ENCODE results near the gene PADI3. TPM values are rescaled to one million over a fixed set of nuclear protein-coding genes. Genes with fewer than 3 reads are reported as not detected.

PADI3 gene
- total RNA-seq, 1 donor, result not detected

- Histone ChIP-seq H3K27me3 (ENCODE audit: insufficient read depth, low read length) (no peaks in the 10 kb centered on the region), H3K9me3 (ENCODE audit: low read depth, low read length) (no peaks in the 10 kb centered on the region), H3K4me1 (ENCODE audit: insufficient read depth, low read length) (peaks cover 45% of the 10 kb centered on the region), H3K4me3 (ENCODE audit: low read length) (no peak overlapping the region)
These were observed 37.5 kb upstream of the PADI3 start for GRCh38 chr1:17211377-17211776.

GRCh38 chr1:17212009-17212408 is 36.9 kb upstream of the PADI3 start:
- no peaks in the 10 kb centered on the region for H3K27me3 ChIP-seq (ENCODE audit: insufficient read depth, low read length)
- peaks cover 39% of the 10 kb centered on the region for H3K4me1 ChIP-seq (ENCODE audit: insufficient read depth, low read length)
- no peak overlapping the region for H3K4me3 ChIP-seq (ENCODE audit: low read length)
- no peaks in the 10 kb centered on the region for H3K9me3 ChIP-seq (ENCODE audit: low read depth, low read length)

- no peaks in the 10 kb centered on the region for H3K9me3 ChIP-seq (ENCODE audit: low read depth, low read length)
- no peaks in the 10 kb centered on the region for H3K27me3 ChIP-seq (ENCODE audit: insufficient read depth, low read length)
- peaks cover 33% of the 10 kb centered on the region for H3K4me1 ChIP-seq (ENCODE audit: insufficient read depth, low read length)
- H3K4me3 ChIP-seq (ENCODE audit: low read length), result no peak overlapping the region
These were observed 36.3 kb upstream of the PADI3 start for GRCh38 chr1:17212487-17213121.

GRCh38 chr1:17213148-17213781 is 35.6 kb upstream of the PADI3 start:
- Histone ChIP-seq H3K4me1 (ENCODE audit: insufficient read depth, low read length) (peaks cover 26% of the 10 kb centered on the region), H3K27me3 (ENCODE audit: insufficient read depth, low read length) (no peaks in the 10 kb centered on the region), H3K4me3 (ENCODE audit: low read length) (no peak overlapping the region), H3K9me3 (ENCODE audit: low read depth, low read length) (no peaks in the 10 kb centered on the region)

DNA sequence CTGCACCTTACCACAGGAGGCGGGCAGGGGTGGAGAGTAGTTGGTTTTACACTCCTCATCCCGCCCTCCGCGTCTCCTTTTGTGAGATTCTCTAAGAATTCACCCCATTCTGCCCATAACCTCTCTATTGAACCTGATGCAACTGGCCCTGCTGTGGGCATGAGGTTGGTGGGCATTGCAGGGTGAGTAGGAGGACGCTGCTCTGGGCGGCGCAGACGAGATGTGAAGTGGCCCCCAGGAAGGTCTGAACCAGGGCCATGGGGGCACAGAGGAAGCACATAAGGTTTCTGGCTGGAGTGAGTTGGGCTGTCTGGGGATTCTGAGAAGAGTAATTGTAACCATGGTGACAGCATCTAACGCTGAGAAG is 35.1 kb upstream of the PADI3 start:
- H3K4me3 ChIP-seq (ENCODE audit: low read length), result no peak overlapping the region
- peaks cover 21% of the 10 kb centered on the region for H3K4me1 ChIP-seq (ENCODE audit: insufficient read depth, low read length)
- H3K27me3 ChIP-seq (ENCODE audit: insufficient read depth, low read length), result no peaks in the 10 kb centered on the region
- no peaks in the 10 kb centered on the region for H3K9me3 ChIP-seq (ENCODE audit: low read depth, low read length)

DNA sequence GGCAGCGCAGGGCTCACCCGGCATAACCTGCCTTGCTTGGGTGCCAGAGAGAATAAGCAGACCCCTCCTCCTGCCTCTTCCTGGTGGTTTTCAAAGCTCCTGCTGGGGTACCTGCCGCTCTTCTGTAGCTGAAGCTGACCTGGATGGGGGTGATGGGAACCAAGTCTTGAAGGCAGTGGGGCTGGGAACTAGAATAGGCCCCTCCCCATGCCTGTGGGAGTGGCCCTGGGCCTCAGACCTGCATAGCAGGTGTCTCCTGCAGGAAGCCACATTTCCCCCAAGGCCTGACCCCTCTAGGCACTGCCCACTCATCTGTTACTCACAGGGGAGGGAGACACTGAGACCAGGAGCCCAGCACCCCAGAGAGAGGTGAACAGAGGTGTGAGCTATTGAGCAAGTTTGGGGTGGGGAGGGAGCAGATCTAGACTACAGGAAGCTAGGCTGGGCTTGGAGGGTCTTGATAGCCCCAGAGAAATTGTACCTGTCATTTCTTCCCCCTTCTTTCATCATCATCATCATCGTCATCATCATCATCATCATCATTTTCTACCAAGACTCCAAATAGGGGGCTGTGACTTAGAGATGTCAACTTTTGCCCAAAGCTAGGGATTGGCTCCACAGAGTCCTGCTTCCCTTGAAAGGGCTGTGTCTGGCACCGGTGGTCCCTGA is 33.9 kb upstream of the PADI3 start:
- Histone ChIP-seq H3K4me3 (ENCODE audit: low read length) (no peak overlapping the region), H3K27me3 (ENCODE audit: insufficient read depth, low read length) (no peaks in the 10 kb centered on the region), H3K9me3 (ENCODE audit: low read depth, low read length) (no peaks in the 10 kb centered on the region), H3K4me1 (ENCODE audit: insufficient read depth, low read length) (peaks cover 19% of the 10 kb centered on the region)

DNA sequence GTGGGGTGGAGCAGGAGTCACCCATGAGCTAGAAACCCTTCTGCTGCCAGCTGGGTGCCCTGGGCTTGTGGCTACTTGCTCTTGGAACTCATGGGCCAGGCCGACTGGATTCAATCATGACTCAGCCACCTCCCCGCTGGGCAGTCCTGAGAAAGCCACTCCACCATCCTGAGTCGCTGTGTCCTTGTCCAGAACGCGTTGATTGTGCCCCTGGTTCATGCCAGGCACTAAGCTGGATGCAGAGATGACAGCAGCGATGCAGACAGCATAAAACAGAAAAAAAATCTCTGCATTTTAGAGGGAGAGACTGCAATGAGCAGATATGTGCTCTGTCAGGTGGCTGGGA is 33.4 kb upstream of the PADI3 start:
- Histone ChIP-seq H3K9me3 (ENCODE audit: low read depth, low read length) (no peaks in the 10 kb centered on the region), H3K4me1 (ENCODE audit: insufficient read depth, low read length) (peaks cover 19% of the 10 kb centered on the region), H3K4me3 (ENCODE audit: low read length) (no peak overlapping the region), H3K27me3 (ENCODE audit: insufficient read depth, low read length) (no peaks in the 10 kb centered on the region)

DNA sequence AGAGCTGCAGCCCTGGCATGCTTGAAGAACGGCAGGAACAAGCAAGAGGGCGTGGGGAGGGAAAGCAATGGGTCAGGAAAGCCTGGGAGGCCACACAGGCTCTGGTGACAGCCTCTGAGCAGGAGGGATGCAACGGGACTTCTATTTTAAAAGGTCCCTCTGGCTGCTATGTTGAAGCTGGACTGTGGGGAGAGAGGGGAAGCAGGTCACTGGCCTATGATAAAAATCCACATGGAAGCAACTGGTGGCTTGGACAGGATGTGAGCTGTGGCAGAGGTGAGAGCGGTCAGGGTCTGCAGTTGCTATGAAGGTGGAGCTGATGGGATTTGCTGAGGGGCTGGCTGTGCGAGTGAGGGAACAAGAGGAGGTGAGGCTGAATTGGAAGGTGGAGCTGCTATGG is 32.8 kb upstream of the PADI3 start:
- no peak overlapping the region for H3K4me3 ChIP-seq (ENCODE audit: low read length)
- H3K4me1 ChIP-seq (ENCODE audit: insufficient read depth, low read length), result peaks cover 19% of the 10 kb centered on the region
- no peaks in the 10 kb centered on the region for H3K27me3 ChIP-seq (ENCODE audit: insufficient read depth, low read length)
- H3K9me3 ChIP-seq (ENCODE audit: low read depth, low read length), result no peaks in the 10 kb centered on the region

DNA sequence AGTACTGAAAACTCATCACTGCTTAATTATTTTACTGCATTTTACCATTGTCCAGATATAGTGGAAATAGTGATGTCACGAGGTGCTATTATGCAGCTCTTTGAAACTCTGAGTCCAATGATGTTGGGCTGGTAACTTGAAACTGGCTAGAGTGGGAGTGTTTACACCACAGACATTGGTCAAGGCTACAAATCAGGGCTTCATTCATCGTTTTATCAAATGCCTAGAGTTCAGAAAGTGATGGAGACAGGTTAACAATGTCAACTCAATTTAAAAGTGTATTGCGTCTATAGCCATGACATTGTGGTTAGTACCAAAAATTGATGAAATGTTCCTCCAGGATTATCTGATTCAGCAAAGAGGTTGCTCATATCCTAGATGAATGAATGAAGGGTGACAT is 31.3 kb upstream of the PADI3 start:
- Histone ChIP-seq H3K4me1 (ENCODE audit: insufficient read depth, low read length) (peaks cover 6% of the 10 kb centered on the region), H3K4me3 (ENCODE audit: low read length) (no peak overlapping the region), H3K27me3 (ENCODE audit: insufficient read depth, low read length) (no peaks in the 10 kb centered on the region), H3K9me3 (ENCODE audit: low read depth, low read length) (no peaks in the 10 kb centered on the region)

GRCh38 chr1:17218939-17219338 is 30.0 kb upstream of the PADI3 start:
- Histone ChIP-seq H3K4me3 (ENCODE audit: low read length) (no peak overlapping the region), H3K9me3 (ENCODE audit: low read depth, low read length) (no peaks in the 10 kb centered on the region), H3K4me1 (ENCODE audit: insufficient read depth, low read length) (no peaks in the 10 kb centered on the region), H3K27me3 (ENCODE audit: insufficient read depth, low read length) (no peaks in the 10 kb centered on the region)

GRCh38 chr1:17220287-17220686 is 28.6 kb upstream of the PADI3 start:
- Histone ChIP-seq H3K27me3 (ENCODE audit: insufficient read depth, low read length) (no peaks in the 10 kb centered on the region), H3K4me3 (ENCODE audit: low read length) (no peak overlapping the region), H3K9me3 (ENCODE audit: low read depth, low read length) (no peaks in the 10 kb centered on the region), H3K4me1 (ENCODE audit: insufficient read depth, low read length) (no peaks in the 10 kb centered on the region)

GRCh38 chr1:17222557-17222956 is 26.3 kb upstream of the PADI3 start:
- Histone ChIP-seq H3K9me3 (ENCODE audit: low read depth, low read length) (no peaks in the 10 kb centered on the region), H3K4me3 (ENCODE audit: low read length) (no peak overlapping the region), H3K27me3 (ENCODE audit: insufficient read depth, low read length) (no peaks in the 10 kb centered on the region), H3K4me1 (ENCODE audit: insufficient read depth, low read length) (no peaks in the 10 kb centered on the region)

DNA sequence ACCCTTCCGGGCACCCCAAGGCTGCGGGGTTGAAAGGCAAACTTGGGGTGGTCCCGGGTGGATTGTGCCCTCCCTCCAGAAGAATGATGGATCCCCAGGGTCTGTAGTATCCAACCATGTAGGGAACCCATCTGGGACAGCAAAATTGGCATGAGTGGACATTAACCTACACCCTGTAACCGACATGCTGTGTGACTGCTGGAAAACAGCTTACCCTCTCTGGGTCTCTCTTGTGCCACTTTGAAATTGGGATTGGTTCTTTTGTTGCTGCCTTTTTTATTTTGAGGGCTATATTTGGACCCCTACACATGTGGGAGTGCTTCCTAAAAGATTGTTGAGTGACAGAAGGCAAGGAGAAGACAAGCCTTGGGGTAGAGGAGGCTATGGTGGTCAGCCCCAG is 24.5 kb upstream of the PADI3 start:
- H3K4me1 ChIP-seq (ENCODE audit: insufficient read depth, low read length), result no peaks in the 10 kb centered on the region
- no peaks in the 10 kb centered on the region for H3K27me3 ChIP-seq (ENCODE audit: insufficient read depth, low read length)
- H3K4me3 ChIP-seq (ENCODE audit: low read length), result no peak overlapping the region
- no peaks in the 10 kb centered on the region for H3K9me3 ChIP-seq (ENCODE audit: low read depth, low read length)

- Histone ChIP-seq H3K9me3 (ENCODE audit: low read depth, low read length) (no peaks in the 10 kb centered on the region), H3K4me1 (ENCODE audit: insufficient read depth, low read length) (no peaks in the 10 kb centered on the region), H3K27me3 (ENCODE audit: insufficient read depth, low read length) (no peaks in the 10 kb centered on the region)
These were observed 23.8 kb upstream of the PADI3 start for GRCh38 chr1:17225140-17225539.

DNA sequence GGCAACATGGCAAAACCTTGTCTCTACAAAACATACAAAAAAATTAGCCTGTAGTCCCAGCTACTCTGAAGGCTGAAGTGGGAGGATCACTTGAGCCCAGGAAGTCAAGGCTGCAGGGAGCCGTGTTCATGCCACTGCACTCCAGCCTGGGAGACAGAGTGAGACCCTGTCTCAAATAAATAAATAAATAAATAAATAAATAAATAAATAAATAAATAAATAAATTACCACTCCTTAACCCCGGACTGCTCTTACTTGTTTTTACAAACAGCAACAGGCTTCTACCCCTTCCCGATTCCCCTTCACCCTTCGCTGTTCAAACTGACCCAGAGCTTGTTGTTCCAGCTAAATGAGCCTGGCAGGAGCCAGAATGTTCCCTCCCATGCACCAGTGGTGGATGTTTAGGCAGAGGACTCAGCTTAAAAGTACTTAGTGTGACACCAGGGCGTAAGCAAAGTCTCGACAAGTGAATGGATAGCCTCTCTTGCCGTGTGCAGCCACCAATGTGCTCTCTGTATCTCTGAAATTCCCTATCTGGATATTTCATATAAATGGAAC is 21.5 kb upstream of the PADI3 start:
- no peak overlapping the region for H3K4me3 ChIP-seq (ENCODE audit: low read length)

More at GRCh38 chr1:17225140-17225539, 23.8 kb upstream of the PADI3 start:
- no peak overlapping the region for H3K4me3 ChIP-seq (ENCODE audit: low read length)

More for the DNA sequence above, 21.5 kb upstream of the PADI3 start:
- Histone ChIP-seq H3K27me3 (ENCODE audit: insufficient read depth, low read length) (no peaks in the 10 kb centered on the region), H3K9me3 (ENCODE audit: low read depth, low read length) (no peaks in the 10 kb centered on the region), H3K4me1 (ENCODE audit: insufficient read depth, low read length) (no peaks in the 10 kb centered on the region)

All from mononuclear cell (primary cell).